Measurements from ENCODE around the gene SNX25. TPM values are rescaled to one million over a fixed set of nuclear protein-coding genes. Genes with fewer than 3 reads are reported as not detected.
"Not testable (repeated sequence)": the region's sequence is repeated elsewhere in the genome, so short reads cannot be mapped to it uniquely, and the experiment has no call there.

The SNX25 gene
- polyA plus RNA-seq (ENCODE audit: insufficient read depth in 1 of 5, insufficient read length in 5 of 5, low replicate concordance in 1 of 5), result 10 to 100 TPM; 13.8 to 19.2 (median 18.3) TPM
- long read RNA-seq, donor 1, partial matches to known transcripts, result 114 of 150 reads
- long read RNA-seq, donor 1, other reads (novel, unspliced or antisense), result 34 of 150 reads
- long read RNA-seq, donor 2, partial matches to known transcripts, result 0 of 3 reads
- long read RNA-seq, donor 2, other reads (novel, unspliced or antisense), result 0 of 3 reads
- long read RNA-seq, donor 3, partial matches to known transcripts, result 0 of 1 reads
- long read RNA-seq, donor 3, other reads (novel, unspliced or antisense), result 0 of 1 reads
- long read RNA-seq, donor 4, result 0 reads
- long read RNA-seq, donor 5, result 0 reads
- long read RNA-seq, donor 6, partial matches to known transcripts, result 0 of 2 reads
- long read RNA-seq, donor 6, other reads (novel, unspliced or antisense), result 0 of 2 reads
- long read RNA-seq, donor 7, partial matches to known transcripts, result 0 of 2 reads
- long read RNA-seq, donor 7, other reads (novel, unspliced or antisense), result 0 of 2 reads
- long read RNA-seq, donor 8, result 0 reads

- DNase-seq, result peak; percentile 79 to 81
Observed at GRCh38 chr4:185209031-185209851, at the start of gene SNX25. SNX25 (plus strand) TSS chr4:185209598; CDS start chr4:185209827, 229 bp downstream.

- DNase-seq, result no peak
Observed at GRCh38 chr4:185165605-185166063, 43.8 kb upstream of the SNX25 start.

- DNase-seq, result no peak
Observed at GRCh38 chr4:185167234-185167633, 42.2 kb upstream of the SNX25 start.

GRCh38 chr4:185171373-185172071 is 37.9 kb upstream of the SNX25 start:
- no peak for DNase-seq

- no peak for DNase-seq
Observed at GRCh38 chr4:185179488-185179887, 29.9 kb upstream of the SNX25 start.

- no peak for DNase-seq
Observed at GRCh38 chr4:185182239-185182638, 27.2 kb upstream of the SNX25 start.

GRCh38 chr4:185183622-185184281 is 25.6 kb upstream of the SNX25 start:
- DNase-seq, result peak; percentile 77 to 83

- no peak for DNase-seq
Observed at GRCh38 chr4:185186769-185187168, 22.6 kb upstream of the SNX25 start.

GRCh38 chr4:185189606-185190305 is 19.6 kb upstream of the SNX25 start:
- DNase-seq, result no peak

- DNase-seq, result no peak
Observed at GRCh38 chr4:185190306-185190856, 19.0 kb upstream of the SNX25 start.

GRCh38 chr4:185192059-185192458 is 17.3 kb upstream of the SNX25 start:
- no peak for DNase-seq

GRCh38 chr4:185194924-185195888 is 14.2 kb upstream of the SNX25 start:
- no peak for DNase-seq

- DNase-seq, result no peak
Observed at GRCh38 chr4:185196437-185196836, 13.0 kb upstream of the SNX25 start.

- DNase-seq, result not testable (repeated sequence)
Observed at GRCh38 chr4:185198189-185198588, 11.2 kb upstream of the SNX25 start.

GRCh38 chr4:185201977-185202962 is 7.1 kb upstream of the SNX25 start:
- no peak for DNase-seq

GRCh38 chr4:185202984-185203485 is 6.4 kb upstream of the SNX25 start:
- no peak for DNase-seq

- peak; percentile 88 to 90 for DNase-seq
Observed at GRCh38 chr4:185203486-185204237, 5.7 kb upstream of the SNX25 start, which contains the start of gene CFAP97. CFAP97 (minus strand) TSS chr4:185204000; CDS start chr4:185191196, 12,804 bp downstream.
